ENCODE measurements around the gene GORASP2. TPM values are rescaled to one million over a fixed set of nuclear protein-coding genes. Genes with fewer than 3 reads are reported as not detected.

GORASP2 gene
- total RNA-seq, 3 donors from 2014 or later, result 70.3 to 73.4 (median 71.2) TPM

DNA sequence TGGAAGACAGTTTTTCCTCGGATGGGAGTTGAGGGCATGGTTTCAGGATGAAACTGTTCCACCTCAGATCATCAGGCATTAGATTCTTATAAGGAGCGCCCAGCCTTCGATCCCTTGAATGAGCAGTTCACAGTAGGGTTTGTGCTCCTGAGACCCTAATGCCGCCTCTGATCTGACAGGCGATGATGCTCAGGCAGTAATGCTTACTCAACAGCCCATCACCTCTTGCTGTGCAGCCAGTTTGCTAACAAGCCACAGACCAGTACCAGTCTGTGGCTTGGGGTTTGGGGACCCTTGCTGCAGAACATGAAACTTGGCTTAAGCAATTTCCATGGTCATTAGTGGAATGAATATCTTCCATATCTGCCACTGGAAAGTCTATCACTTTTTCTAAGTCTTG lies 56.4 kb downstream of the GORASP2 start:
- DNase-seq (no peak), ATAC-seq (no peak)
- no peak overlapping the region for H3K4me3 ChIP-seq
- H3K36me3 ChIP-seq (ENCODE audit: low read depth), result no peaks in the 10 kb centered on the region
- no peaks in the 10 kb centered on the region for H3K9me3 ChIP-seq
- intact Hi-C loops (cut with DNase I, micrococcal nuclease), result no loop called here
- no peaks in the 10 kb centered on the region for H3K4me1 ChIP-seq (ENCODE audit: low read depth)
- TF ChIP-seq, protein P1, sequence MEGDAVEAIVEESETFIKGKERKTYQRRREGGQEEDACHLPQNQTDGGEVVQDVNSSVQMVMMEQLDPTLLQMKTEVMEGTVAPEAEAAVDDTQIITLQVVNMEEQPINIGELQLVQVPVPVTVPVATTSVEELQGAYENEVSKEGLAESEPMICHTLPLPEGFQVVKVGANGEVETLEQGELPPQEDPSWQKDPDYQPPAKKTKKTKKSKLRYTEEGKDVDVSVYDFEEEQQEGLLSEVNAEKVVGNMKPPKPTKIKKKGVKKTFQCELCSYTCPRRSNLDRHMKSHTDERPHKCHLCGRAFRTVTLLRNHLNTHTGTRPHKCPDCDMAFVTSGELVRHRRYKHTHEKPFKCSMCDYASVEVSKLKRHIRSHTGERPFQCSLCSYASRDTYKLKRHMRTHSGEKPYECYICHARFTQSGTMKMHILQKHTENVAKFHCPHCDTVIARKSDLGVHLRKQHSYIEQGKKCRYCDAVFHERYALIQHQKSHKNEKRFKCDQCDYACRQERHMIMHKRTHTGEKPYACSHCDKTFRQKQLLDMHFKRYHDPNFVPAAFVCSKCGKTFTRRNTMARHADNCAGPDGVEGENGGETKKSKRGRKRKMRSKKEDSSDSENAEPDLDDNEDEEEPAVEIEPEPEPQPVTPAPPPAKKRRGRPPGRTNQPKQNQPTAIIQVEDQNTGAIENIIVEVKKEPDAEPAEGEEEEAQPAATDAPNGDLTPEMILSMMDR (IDR thresholded peaks at IDR 0.05), result no peak

DNA sequence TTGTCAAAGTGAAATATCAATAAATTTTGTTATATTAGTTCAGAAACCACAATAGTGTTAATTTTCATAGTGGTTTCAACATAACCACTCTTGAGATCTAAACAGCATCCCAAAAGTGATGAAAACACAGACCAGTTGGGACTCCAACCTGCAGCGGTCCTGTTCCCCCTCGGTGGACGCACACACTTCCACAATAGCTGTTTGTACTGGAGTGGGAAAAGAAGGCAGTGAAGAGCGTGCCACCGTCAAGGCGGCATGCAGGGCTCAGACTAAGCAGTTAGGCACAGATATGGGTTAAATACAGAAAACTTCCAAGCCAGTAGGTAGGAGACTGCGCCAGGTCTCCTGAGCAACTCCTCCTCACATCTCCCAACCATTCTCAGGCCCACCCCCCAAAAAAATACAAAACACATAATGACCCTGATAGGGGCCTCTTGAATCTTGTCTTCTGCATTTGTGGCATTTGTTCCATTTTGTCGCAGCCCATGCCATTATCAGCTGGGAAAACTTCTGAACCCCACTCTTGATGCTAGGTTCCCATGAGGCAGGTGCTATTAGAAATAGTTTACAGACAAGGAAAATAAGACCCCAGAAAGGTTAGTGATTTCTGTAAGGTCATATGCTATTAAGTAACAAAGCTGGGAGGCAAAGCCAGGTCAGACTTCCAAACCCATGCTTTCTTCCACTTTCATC lies 57.7 kb downstream of the GORASP2 start:
- intact Hi-C loops (cut with DNase I, micrococcal nuclease), result no loop called here
- no peaks in the 10 kb centered on the region for H3K9me3 ChIP-seq

DNA sequence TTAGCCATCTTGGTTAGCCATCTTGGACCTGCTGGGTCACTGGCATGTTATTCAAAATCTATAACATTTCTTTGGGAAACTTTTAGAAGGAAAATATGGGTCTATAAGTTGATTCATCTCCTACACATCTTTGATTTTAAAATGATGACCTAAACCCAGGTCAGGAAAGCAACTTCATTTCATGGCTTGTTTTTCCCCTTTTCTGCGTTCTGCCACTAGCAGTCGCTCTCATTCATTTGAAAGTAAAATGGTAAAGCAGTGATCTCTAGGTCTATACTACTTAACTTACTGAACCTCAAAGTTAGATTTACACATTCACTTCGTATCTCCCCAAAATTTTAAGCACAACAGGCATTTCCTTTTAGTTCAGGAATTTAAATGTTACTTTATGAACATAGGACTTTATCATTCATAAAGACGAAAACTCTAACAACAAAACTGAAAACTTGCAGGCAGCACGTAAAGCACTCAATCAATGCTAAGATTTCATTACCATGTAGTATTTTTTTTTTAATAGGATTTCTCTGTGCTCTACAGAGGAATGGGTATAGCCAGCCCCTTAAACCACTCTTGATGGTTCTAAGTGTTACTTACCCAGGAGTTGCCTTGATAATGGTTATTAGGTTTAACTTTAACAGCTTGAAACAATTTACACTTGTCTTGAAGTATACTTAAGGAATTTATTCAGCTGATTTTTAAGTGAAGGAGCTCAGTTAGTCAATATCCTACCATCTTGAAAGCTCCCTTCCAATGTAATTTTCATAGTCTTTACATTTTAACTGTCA lies 62.5 kb downstream of the GORASP2 start:
- DNase-seq, result no peak
- intact Hi-C loops (cut with DNase I, micrococcal nuclease), result no loop called here
- TF ChIP-seq, protein P1 (IDR thresholded peaks at IDR 0.05), result no peak

More for the DNA sequence above, 57.7 kb downstream of the GORASP2 start:
- H3K36me3 ChIP-seq (ENCODE audit: low read depth), result no peaks in the 10 kb centered on the region
- no peak for DNase-seq
- no peak for ATAC-seq
- no peaks in the 10 kb centered on the region for H3K4me1 ChIP-seq (ENCODE audit: low read depth)
- no peak overlapping the region for H3K4me3 ChIP-seq
- TF ChIP-seq, protein P1 (IDR thresholded peaks at IDR 0.05), result no peak

DNA sequence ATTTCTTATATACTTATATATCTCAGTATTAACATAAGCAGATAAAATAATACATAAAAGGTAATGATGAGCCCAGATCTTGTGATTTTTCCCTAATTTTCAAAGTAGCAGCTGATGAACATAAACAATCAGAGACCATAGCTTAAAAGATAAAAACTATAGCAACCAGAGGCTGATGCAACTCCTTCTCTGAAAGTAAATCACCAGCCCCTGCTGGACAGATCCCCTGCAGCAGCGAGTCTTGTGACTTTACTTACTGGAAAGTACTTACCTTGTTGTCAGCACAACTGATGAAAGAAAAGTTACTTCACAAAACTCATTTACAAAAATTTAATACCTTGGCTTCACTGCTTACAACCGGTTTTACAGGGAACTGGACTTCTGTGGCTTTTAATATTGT lies 67.3 kb downstream of the GORASP2 start:
- Histone ChIP-seq H3K4me3 (no peak overlapping the region), H3K4me1 (ENCODE audit: low read depth) (no peaks in the 10 kb centered on the region), H3K36me3 (ENCODE audit: low read depth) (peaks cover 5% of the 10 kb centered on the region), H3K9me3 (no peaks in the 10 kb centered on the region)
- intact Hi-C loops (cut with DNase I, micrococcal nuclease), result no loop called here
- TF ChIP-seq, protein P1 (IDR thresholded peaks at IDR 0.05), result no peak
- ATAC-seq, result no peak
- DNase-seq, result no peak

More for the DNA sequence above, 62.5 kb downstream of the GORASP2 start:
- no peak for ATAC-seq
- Histone ChIP-seq H3K9me3 (no peaks in the 10 kb centered on the region), H3K4me3 (no peak overlapping the region), H3K4me1 (ENCODE audit: low read depth) (no peaks in the 10 kb centered on the region), H3K36me3 (ENCODE audit: low read depth) (peaks cover 5% of the 10 kb centered on the region)

DNA sequence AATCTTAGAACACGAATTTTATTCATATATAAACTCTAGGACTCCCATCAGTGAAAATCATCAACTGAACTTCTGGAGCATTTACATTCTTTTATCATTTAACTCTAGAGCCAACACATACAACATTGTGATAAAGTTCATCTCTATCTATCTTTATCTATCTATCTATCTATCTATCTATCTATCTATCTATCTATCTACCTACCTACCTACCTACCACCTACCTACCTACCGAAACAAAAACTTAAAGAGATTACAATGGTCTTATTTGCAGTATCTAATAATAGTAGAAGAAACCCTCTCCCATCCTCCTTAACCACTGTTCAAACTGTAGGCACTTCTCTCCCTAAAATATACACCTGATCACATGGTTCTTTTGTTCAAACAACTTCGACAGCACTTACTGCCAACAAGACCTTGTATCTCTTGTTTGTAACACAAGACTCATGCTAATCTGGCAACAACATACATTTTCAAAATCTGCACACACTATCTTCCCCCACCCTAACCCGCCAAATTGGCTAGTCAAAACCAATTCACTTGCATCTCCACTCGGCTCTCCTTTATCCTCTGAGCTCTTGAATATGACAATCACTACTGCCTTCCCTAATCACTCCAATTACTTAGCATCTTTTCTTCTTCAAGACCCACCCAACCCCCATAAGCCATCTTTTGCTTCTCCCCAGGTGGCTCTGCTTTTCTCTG lies 69.0 kb downstream of the GORASP2 start:
- TF ChIP-seq, protein P1 (IDR thresholded peaks at IDR 0.05), result no peak
- no peak overlapping the region for H3K4me3 ChIP-seq
- no peak for ATAC-seq
- no peak for DNase-seq
- intact Hi-C loops (cut with DNase I, micrococcal nuclease), result no loop called here
- no peaks in the 10 kb centered on the region for H3K9me3 ChIP-seq
- no peaks in the 10 kb centered on the region for H3K4me1 ChIP-seq (ENCODE audit: low read depth)
- H3K36me3 ChIP-seq (ENCODE audit: low read depth), result peaks cover 5% of the 10 kb centered on the region

Data from mucosa of descending colon (tissue), 3 donors.